HepG2 (cell line): ENCODE results near the gene P2RX5. TPM values are rescaled to one million over a fixed set of nuclear protein-coding genes. Genes with fewer than 3 reads are reported as not detected.

Experiments used
- ATAC-seq: fragments of 200-7000 bp; cut with Tn5 transposase; 3 replicates; pipeline ENCODE4 v1.9.1; 2020; ENCODE audit warnings: mild to moderate bottlenecking, moderate library complexity
- BruUV-seq: library from RNA; stranded (reverse); fragments of 400-500 nt; replicated peaks from 2 replicates; lab custom pipeline; 2021; lab: Mats Ljungman, UMichigan
- CTCF ChIA-PET: fragments of 300-600 bp; formaldehyde crosslinking; extraction: SDS; loops from one replicate; lab custom pipeline; 2021; ENCODE audit warnings: low total read pairs, inconsistent platforms, low intra/inter-chr PET ratio; lab: Yijun Ruan, JAX
- POLR2A ChIA-PET: fragments of 350-600 bp; sonication (Branson Sonifier 250); formaldehyde crosslinking; loops from one replicate; lab custom pipeline; 2020; ENCODE audit warnings: antibody characterized with exemption, inconsistent platforms; lab: Yijun Ruan, JAX
- DNase-seq: peaks from one replicate; pipeline ENCODE4 v3.0.0-alpha.2; 2015; ENCODE audit warnings: low spot score
- FAIRE-seq: peaks from 3 replicates; lab custom pipeline; 2011; peaks lifted over from hg19 to GRCh38; lab: Jason Lieb, UNC
- H2AFZ ChIP-seq: one replicate; pipeline ENCODE4 v1.6.1; 2011; ENCODE audit warnings: low read length, inconsistent platforms
- H3K27ac ChIP-seq: fragments of 300-600 bp; 3 replicates; pipeline ENCODE4 v1.8.0; 2011; ENCODE audit warnings: mixed run types, mild to moderate bottlenecking, mixed read lengths, low read length, inconsistent platforms; ENCODE audit not compliant: insufficient read depth; ENCODE audit errors: extremely low read length
- H3K27me3 ChIP-seq, 2 experiments: fragments of 200-600 bp in 1 of 2; 2 replicates in 1 of 2; 3 replicates in 1 of 2; pipeline versions ENCODE4 v1.6.0 to v1.8.0; 2011; ENCODE audit warnings: low read length in 2 of 2, mild to moderate bottlenecking in 2 of 2, moderate library complexity in 2 of 2, inconsistent platforms in 1 of 2; ENCODE audit not compliant: insufficient read depth in 2 of 2, control insufficient read depth in 1 of 2
- H3K36me3 ChIP-seq, 2 experiments: fragments of 200-600 bp in 1 of 2; replicated peaks in 1 of 2; 2 replicates in 1 of 2; 3 replicates in 1 of 2; pipeline versions ENCODE4 v1.5.1 to v1.8.0; 2011; ENCODE audit warnings: low read length in 2 of 2, inconsistent platforms in 1 of 2; ENCODE audit not compliant: insufficient read depth in 2 of 2, control insufficient read depth in 1 of 2
- H3K4me1 ChIP-seq: 2 replicates; pipeline ENCODE4 v1.5.1; 2012; ENCODE audit warnings: low read length, inconsistent platforms; ENCODE audit not compliant: insufficient read depth
- H3K4me2 ChIP-seq: 2 replicates; pipeline ENCODE4 v1.6.0; 2011; ENCODE audit warnings: low read depth, low read length, inconsistent platforms
- H3K4me3 ChIP-seq, 3 experiments: fragments of 200-600 bp in 1 of 3; sonication (generic), shearing (Covaris generic) in 1 of 3; replicated peaks in 1 of 3; 2 replicates each; pipeline ENCODE4 v1.5.1; 2011 to 2016; ENCODE audit warnings: low read length in 3 of 3, inconsistent platforms in 2 of 3, low read depth in 2 of 3, mild to moderate bottlenecking in 2 of 3, control low read depth in 1 of 3, mixed read lengths in 1 of 3; ENCODE audit not compliant: insufficient read depth in 1 of 3
- H3K79me2 ChIP-seq: one replicate; pipeline ENCODE4 v1.6.1; 2011; ENCODE audit warnings: low read length, inconsistent platforms; ENCODE audit not compliant: insufficient read depth
- H3K9ac ChIP-seq: 2 replicates; pipeline ENCODE4 v1.6.0; 2011; ENCODE audit warnings: mild to moderate bottlenecking, low read depth, low read length, inconsistent platforms; ENCODE audit not compliant: insufficient read depth
- H3K9me3 ChIP-seq: 2 replicates; pipeline ENCODE4 v1.5.1; 2012; ENCODE audit warnings: mild to moderate bottlenecking, low read length
- H4K20me1 ChIP-seq: 2 replicates; pipeline ENCODE4 v1.6.0; 2011; ENCODE audit warnings: inconsistent platforms, mild to moderate bottlenecking, low read length, moderate library complexity; ENCODE audit not compliant: insufficient read depth
- BHLHE40 ChIP-seq: IDR thresholded peaks from 2 replicates; pipeline ENCODE4 v1.6.1; 2011; ENCODE audit warnings: low read length, improper control_type of control experiment
- BRCA1 ChIP-seq: sonication (generic); formaldehyde crosslinking; IDR thresholded peaks from 2 replicates; pipeline ENCODE4 v1.4.0; 2020; ENCODE audit warnings: missing genetic modification reagents
- FOXC1 ChIP-seq: sonication (generic); formaldehyde crosslinking; IDR thresholded peaks from 2 replicates; pipeline ENCODE4 v1.8.0; 2022; ENCODE audit warnings: mild to moderate bottlenecking, missing genetic modification reagents, borderline replicate concordance
- IKZF4 ChIP-seq: sonication (generic); formaldehyde crosslinking; IDR thresholded peaks from 2 replicates; pipeline ENCODE4 v1.5.1; 2020; ENCODE audit warnings: borderline replicate concordance, mild to moderate bottlenecking, low read depth, missing genetic modification reagents; ENCODE audit errors: not compliant biosample characterization
- KDM6A ChIP-seq: IDR thresholded peaks from 2 replicates; pipeline ENCODE4 v1.6.1; 2016; ENCODE audit warnings: low read depth
- KLF15 ChIP-seq: sonication (generic); formaldehyde crosslinking; IDR thresholded peaks from 2 replicates; pipeline ENCODE4 v1.8.1; 2023; ENCODE audit warnings: borderline replicate concordance, mild to moderate bottlenecking, inconsistent platforms, missing genetic modification reagents, mixed read lengths
- KMT2A ChIP-seq: sonication (generic); formaldehyde crosslinking; IDR thresholded peaks from 2 replicates; pipeline ENCODE4 v1.4.0; 2020; ENCODE audit warnings: missing genetic modification reagents
- MYNN ChIP-seq: sonication (generic); formaldehyde crosslinking; IDR thresholded peaks from 2 replicates; pipeline ENCODE4 v1.4.0; 2020; ENCODE audit warnings: mild to moderate bottlenecking, low read depth, missing genetic modification reagents
- SALL1 ChIP-seq: sonication (generic); formaldehyde crosslinking; IDR thresholded peaks from 2 replicates; pipeline ENCODE4 v1.8.0; 2022; ENCODE audit warnings: mild to moderate bottlenecking, missing genetic modification reagents
- SAP130 ChIP-seq: IDR thresholded peaks from 2 replicates; pipeline ENCODE4 v1.6.1; 2016; ENCODE audit warnings: low read depth
- ZKSCAN8 ChIP-seq: IDR thresholded peaks from 2 replicates; pipeline ENCODE4 v1.6.1; 2016; ENCODE audit warnings: borderline replicate concordance, missing genetic modification reagents, missing compliant biosample characterization
- ZMYM4 ChIP-seq: sonication (generic); formaldehyde crosslinking; IDR thresholded peaks from 2 replicates; pipeline ENCODE4 v1.8.1; 2023; ENCODE audit warnings: mild to moderate bottlenecking, missing genetic modification reagents
- ZNF136 ChIP-seq: sonication (generic); formaldehyde crosslinking; IDR thresholded peaks from 2 replicates; pipeline ENCODE4 v1.8.1; 2022; ENCODE audit warnings: low read depth, mild to moderate bottlenecking, moderate library complexity, missing genetic modification reagents
- ZNF253 ChIP-seq: sonication (generic); formaldehyde crosslinking; IDR thresholded peaks from 2 replicates; pipeline ENCODE4 v1.8.0; 2022; ENCODE audit warnings: mild to moderate bottlenecking, missing genetic modification reagents, borderline replicate concordance
- ZNF274 ChIP-seq: sonication (generic); formaldehyde crosslinking; IDR thresholded peaks from 2 replicates; pipeline ENCODE4 v1.5.1; 2020; ENCODE audit warnings: mild to moderate bottlenecking, missing genetic modification reagents
- ZNF335 ChIP-seq: sonication (generic); formaldehyde crosslinking; IDR thresholded peaks from 2 replicates; pipeline ENCODE4 v1.4.0; 2020; ENCODE audit warnings: missing genetic modification reagents
- ZNF33A ChIP-seq: sonication (generic); formaldehyde crosslinking; IDR thresholded peaks from 2 replicates; pipeline ENCODE4 v1.5.1; 2020; ENCODE audit warnings: missing genetic modification reagents, mild to moderate bottlenecking, moderate library complexity, borderline replicate concordance
- ZNF354B ChIP-seq: sonication (generic); formaldehyde crosslinking; IDR thresholded peaks from 2 replicates; pipeline ENCODE4 v1.8.0; 2022; ENCODE audit warnings: mild to moderate bottlenecking, missing genetic modification reagents
- ZNF530 ChIP-seq: sonication (generic); formaldehyde crosslinking; IDR thresholded peaks from 2 replicates; pipeline ENCODE4 v1.5.0; 2020; ENCODE audit warnings: low read depth, mild to moderate bottlenecking, missing genetic modification reagents
- ZNF577 ChIP-seq: sonication (generic); formaldehyde crosslinking; IDR thresholded peaks from 2 replicates; pipeline ENCODE4 v1.4.0; 2020; ENCODE audit warnings: mild to moderate bottlenecking, low read depth, missing genetic modification reagents, borderline replicate concordance
- ZNF605 ChIP-seq: sonication (generic); formaldehyde crosslinking; IDR thresholded peaks from 2 replicates; pipeline ENCODE4 v1.8.0; 2022; ENCODE audit warnings: mild to moderate bottlenecking, missing genetic modification reagents
- ZNF678 ChIP-seq: sonication (generic); formaldehyde crosslinking; IDR thresholded peaks from 2 replicates; pipeline ENCODE4 v1.4.0; 2020; ENCODE audit warnings: mild to moderate bottlenecking, missing genetic modification reagents
- ZNF841 ChIP-seq: sonication (generic); formaldehyde crosslinking; IDR thresholded peaks from 2 replicates; pipeline ENCODE4 v1.8.1; 2023; ENCODE audit warnings: missing genetic modification reagents, borderline replicate concordance
- ZSCAN9 ChIP-seq: IDR thresholded peaks from 2 replicates; pipeline ENCODE4 v1.6.1; 2016; ENCODE audit warnings: borderline replicate concordance
- WGBS: methylation state at CpG from one replicate; pipeline ENCODE4 v1.1.6; 2017; ENCODE audit warnings: low lambda C conversion rate; 5-methylcytosine and 5-hydroxymethylcytosine counted together
- in situ Hi-C: cut with HindIII; loops from 2 replicates; pipeline ENCODE4 v1.10.0; 2017; ENCODE audit warnings: low pct_unique_long_range_greater_than_20kb; ENCODE audit not compliant: extremely low pct_ligation_motif_present
- intact Hi-C: fragments of 100-400 bp; cut with micrococcal nuclease; formaldehyde crosslinking; loops from one replicate; pipeline ENCODE4 v1.10.0; 2022; ENCODE audit not compliant: unreplicated experiment
- polyA plus RNA-seq, 8 experiments: library from polyadenylated mRNA; depleted of rRNA in 3 of 8; stranded (reverse) in 7 of 8; unstranded in 1 of 8; fragments of >200 nt; fragmentation: Illumina TruSeq in 4 of 8; extraction: Trizol in 4 of 8; gene quantifications; 2 replicates each; pipeline versions ENCODE4 v1.2.1 to v1.2.3, GENCODE V29; 2011 to 2016; ENCODE audit warnings: low read depth in 4 of 8, missing spikeins in 1 of 8, mixed read lengths in 1 of 8; ENCODE audit not compliant: insufficient read depth in 1 of 8
- total RNA-seq, 5 experiments: library from RNA; depleted of rRNA; stranded (reverse); fragments of >200 nt; fragmentation: Illumina TruSeq; extraction: Trizol; gene quantifications; 2 replicates each; pipeline ENCODE4 v1.2.3, GENCODE V29; 2016; ENCODE audit warnings: low read depth in 1 of 5
- TF ChIP-seq, protein P1 (sequence below): IDR thresholded peaks from 2 replicates; pipeline ENCODE4 v1.6.1; 2018; ENCODE audit warnings: missing genetic modification reagents, mild to moderate bottlenecking, missing compliant biosample characterization

Gene P2RX5
- total and polyA plus RNA-seq, 2 of the 13 experiments (the other 11 are each of a cell fraction or from before 2014, with no cell fraction given): 0.95 to 1.7 TPM

DNA sequence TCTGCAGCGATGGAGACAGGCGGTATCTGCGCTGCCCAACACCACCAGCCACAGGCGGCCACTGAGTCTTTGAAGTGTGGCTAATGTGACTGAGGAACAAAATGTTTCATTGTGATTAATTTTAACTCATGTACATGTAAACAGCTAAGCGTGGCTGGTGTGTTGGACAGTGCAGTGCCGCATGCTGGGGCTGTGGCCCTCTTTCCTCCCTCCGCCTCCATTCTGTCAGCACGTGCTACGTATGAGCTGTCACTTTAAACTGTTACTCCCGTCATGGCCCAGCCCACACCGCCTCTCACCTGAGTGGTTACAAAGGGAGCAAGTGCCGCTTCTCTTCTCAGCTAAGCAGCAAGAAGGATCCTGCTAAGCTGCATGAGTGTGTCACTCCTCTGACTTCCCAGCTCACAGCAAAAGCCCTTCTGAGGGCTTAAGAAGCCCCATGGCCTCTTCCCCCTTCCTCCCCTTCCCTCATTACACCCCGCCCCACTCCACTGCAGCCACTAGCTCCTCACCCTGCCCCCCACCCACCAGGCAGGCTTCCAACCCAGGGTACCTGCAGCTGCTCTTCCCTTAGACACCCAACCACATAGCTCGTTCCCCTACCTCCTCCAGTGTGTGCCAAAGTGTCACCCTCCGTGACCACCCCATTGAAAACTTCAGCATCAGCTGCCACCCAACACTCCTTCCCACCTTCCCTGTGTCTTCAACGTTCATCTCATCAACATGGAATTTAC lies 42.8 kb upstream of the P2RX5 start:
- H3K36me3 ChIP-seq: no peaks in the 10 kb centered on the region
- peak overlapping the region; percentile 98 for H3K4me2 ChIP-seq
- intact Hi-C loops: loop anchor here (5.0 to 10.0 kb wide), 3 partner anchors 34 to 166 kb away; no protein-coding TSS in a partner anchor
- CTCF ChIA-PET: interaction anchor here (1.5 to 2.3 kb wide), 2 partner anchors 86 to 88 kb away, joined by 6 to 46 read pairs; no protein-coding TSS in a partner anchor
- POLR2A ChIA-PET: interaction anchor here (0.6 to 2.5 kb wide), 9 partner anchors 9 to 166 kb away, joined by 3 to 19 read pairs (median 6); partner anchors contain the start of gene HASPIN
- H3K27me3 ChIP-seq: no peaks in the 10 kb centered on the region
- no peak overlapping the region for H2AFZ ChIP-seq
- H3K4me3 ChIP-seq: peak overlapping the region in 1 of 3 experiments; percentile 55; a peak in 1 of 6 replicates
- no peaks in the 10 kb centered on the region for H4K20me1 ChIP-seq
- no peak for DNase-seq
- H3K4me1 ChIP-seq: peaks cover 60% of the 10 kb centered on the region
- in situ Hi-C loops: loop anchor here (5.0 to 10.0 kb wide), 2 partner anchors 84 to 166 kb away; no protein-coding TSS in a partner anchor
- WGBS: 37% methylated on average over 15 of the region's 16 CpGs
- no peak overlapping the region for H3K27ac ChIP-seq
- H3K9ac ChIP-seq: no peak overlapping the region
- H3K9me3 ChIP-seq: no peaks in the 10 kb centered on the region
- ATAC-seq: peak; percentile 44
- no peak for FAIRE-seq
- H3K79me2 ChIP-seq: no peaks in the 10 kb centered on the region
- no TSS peak for BruUV-seq
- TF ChIP-seq ZNF274 (CRISPR knock-in tag) (no peak), BRCA1 (CRISPR knock-in tag) (no peak), IKZF4 (CRISPR knock-in tag) (no peak), ZNF335 (no peak), SAP130 (CRISPR knock-in tag) (peak; percentile 48; the same call in 1 of the 2 replicates), BHLHE40 (peak; percentile 32; the same call in 1 of the 2 replicates), MYNN (CRISPR knock-in tag) (no peak), ZSCAN9 (CRISPR knock-in tag) (no peak), ZNF577 (CRISPR knock-in tag) (no peak), ZNF354B (CRISPR knock-in tag) (no peak), ZNF605 (no peak), KMT2A (CRISPR knock-in tag) (no peak), ZNF530 (CRISPR knock-in tag) (no peak), ZNF136 (no peak), KDM6A (no peak), ZMYM4 (CRISPR knock-in tag) (no peak), KLF15 (CRISPR knock-in tag) (no peak), ZNF33A (CRISPR knock-in tag) (no peak), SALL1 (0 out of 2 replicates have a peak, but pooled peaks have one; percentile 10), ZNF841 (CRISPR knock-in tag) (no peak), ZKSCAN8 (CRISPR knock-in tag) (no peak), ZNF253 (CRISPR knock-in tag) (no peak), FOXC1 (CRISPR knock-in tag) (no peak), ZNF678 (no peak)
- TF ChIP-seq, protein P1, sequence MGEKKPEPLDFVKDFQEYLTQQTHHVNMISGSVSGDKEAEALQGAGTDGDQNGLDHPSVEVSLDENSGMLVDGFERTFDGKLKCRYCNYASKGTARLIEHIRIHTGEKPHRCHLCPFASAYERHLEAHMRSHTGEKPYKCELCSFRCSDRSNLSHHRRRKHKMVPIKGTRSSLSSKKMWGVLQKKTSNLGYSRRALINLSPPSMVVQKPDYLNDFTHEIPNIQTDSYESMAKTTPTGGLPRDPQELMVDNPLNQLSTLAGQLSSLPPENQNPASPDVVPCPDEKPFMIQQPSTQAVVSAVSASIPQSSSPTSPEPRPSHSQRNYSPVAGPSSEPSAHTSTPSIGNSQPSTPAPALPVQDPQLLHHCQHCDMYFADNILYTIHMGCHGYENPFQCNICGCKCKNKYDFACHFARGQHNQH (CRISPR knock-in tag): peak; percentile 21; the same call in 1 of the 2 replicates
